ENCODE measurements around the gene TRIM67.
"Not testable (repeated sequence)": the region's sequence is repeated elsewhere in the genome, so short reads cannot be mapped to it uniquely, and the experiment has no call there.

The TRIM67 gene

GRCh38 chr1:231209531-231209930 is 47.7 kb downstream of the TRIM67 start:
- DNase-seq, result no peak

GRCh38 chr1:231210126-231210525 is 48.3 kb downstream of the TRIM67 start:
- DNase-seq, result no peak

GRCh38 chr1:231211005-231211857 is 49.4 kb downstream of the TRIM67 start:
- peak; percentile 72 for DNase-seq

GRCh38 chr1:231212301-231212700 is 50.4 kb downstream of the TRIM67 start:
- not testable (repeated sequence) for DNase-seq

- DNase-seq, result no peak
Observed at GRCh38 chr1:231213831-231214573, 52.1 kb downstream of the TRIM67 start.

GRCh38 chr1:231214918-231215680 is 53.2 kb downstream of the TRIM67 start:
- no peak for DNase-seq

- DNase-seq, result no peak
Observed at GRCh38 chr1:231215681-231216385, 54.0 kb downstream of the TRIM67 start.

- DNase-seq, result peak; percentile 1
Observed at GRCh38 chr1:231216498-231216897, 54.6 kb downstream of the TRIM67 start.

- no peak for DNase-seq
Observed at GRCh38 chr1:231217056-231217455, 55.2 kb downstream of the TRIM67 start.

- no peak for DNase-seq
Observed at GRCh38 chr1:231218078-231218477, 56.2 kb downstream of the TRIM67 start.

- DNase-seq, result no peak
Observed at GRCh38 chr1:231219422-231220401, 57.9 kb downstream of the TRIM67 start.

- DNase-seq, result no peak
Observed at GRCh38 chr1:231220801-231221200, 58.9 kb downstream of the TRIM67 start.

GRCh38 chr1:231226156-231226555 is 64.3 kb downstream of the TRIM67 start:
- DNase-seq, result no peak

GRCh38 chr1:231231511-231231910 is 69.7 kb downstream of the TRIM67 start:
- DNase-seq, result no peak

- DNase-seq, result no peak
Observed at GRCh38 chr1:231232870-231233734, 71.2 kb downstream of the TRIM67 start.

GRCh38 chr1:231233735-231234417 is 72.0 kb downstream of the TRIM67 start:
- no peak for DNase-seq

GRCh38 chr1:231234506-231234905 is 72.6 kb downstream of the TRIM67 start:
- DNase-seq, result no peak

GRCh38 chr1:231235526-231236207 is 73.8 kb downstream of the TRIM67 start:
- no peak for DNase-seq

- no peak for DNase-seq
Observed at GRCh38 chr1:231236208-231236591, 74.3 kb downstream of the TRIM67 start.

Data from NCI-H2227 treated with DMSO at 0.1 percent for 48 hours (cell line).